Measurements from ENCODE around the gene MXRA7. TPM values are rescaled to one million over a fixed set of nuclear protein-coding genes. Genes with fewer than 3 reads are reported as not detected.
A peak's percentile ranks its signal among the peaks of the same experiment; 100 is the strongest.

The MXRA7 gene
- total RNA-seq, 1 experiment from 2014 or later: 77.9 TPM

- DNase-seq (ENCODE audit: low read depth, low spot score): no peak
- Histone ChIP-seq H3K27me3 (ENCODE audit: control insufficient read depth, insufficient read depth, low read length) (no peaks in the 10 kb centered on the region), H3K4me1 (ENCODE audit: control insufficient read depth, insufficient read depth, low read length) (peaks cover 26% of the 10 kb centered on the region), H3K27ac (ENCODE audit: low read length) (no peak overlapping the region), H3K9me3 (ENCODE audit: control insufficient read depth, insufficient read depth, low read depth, low read length) (no peaks in the 10 kb centered on the region), H3K36me3 (ENCODE audit: control insufficient read depth, insufficient read depth, low read length) (no peaks in the 10 kb centered on the region), H3K4me3 (ENCODE audit: low read depth in 2 of 2, low read length in 2 of 2) (no peak overlapping the region)
- ChIA-PET CTCF (no interaction called here), POLR2A (interaction anchor here (0.5 kb wide), 1 partner anchor 203 kb away, joined by 7 read pairs; no protein-coding TSS in a partner anchor)
- in situ Hi-C loops (cut with HindIII; ENCODE audit: low pct_unique_long_range_greater_than_20kb, low sequenced_read_pairs) (no loop called here), intact Hi-C loops (cut with micrococcal nuclease; ENCODE audit: unreplicated experiment) (no loop called here)
- no peak for TF ChIP-seq SIN3A (IDR thresholded peaks at IDR 0.05; ENCODE audit: borderline replicate concordance, insufficient read depth, low read depth, low read length)
- TF ChIP-seq CTCF (IDR thresholded peaks at IDR 0.05): no peak
- 0 out of 2 replicates have a peak, but pooled peaks have one; percentile 12 for ATAC-seq
- no TSS peak for BruUV-seq (replicated peaks)
Observed at GRCh38 chr17:76701471-76701967, 9.2 kb downstream of the MXRA7 start.

- TF ChIP-seq SIN3A (IDR thresholded peaks at IDR 0.05; ENCODE audit: borderline replicate concordance, insufficient read depth, low read depth, low read length): no peak
- no peak for TF ChIP-seq REST (IDR thresholded peaks at IDR 0.05; ENCODE audit: insufficient read depth in 1 of 2, low read depth in 2 of 2, low read length in 1 of 2)
- TF ChIP-seq TCF7L2 (IDR thresholded peaks at IDR 0.05; ENCODE audit: low read depth, low read length): no peak
- no peak for TF ChIP-seq POLR2AphosphoS5 (IDR thresholded peaks at IDR 0.05; ENCODE audit: low read depth, low read length)
- TF ChIP-seq CTCF (IDR thresholded peaks at IDR 0.05): no peak
- no peaks in the 10 kb centered on the region for H3K27me3 ChIP-seq (ENCODE audit: control insufficient read depth, insufficient read depth, low read length)
- H3K9me3 ChIP-seq (ENCODE audit: control insufficient read depth, insufficient read depth, low read depth, low read length): no peaks in the 10 kb centered on the region
- no TSS peak for BruUV-seq (replicated peaks)
- intact Hi-C loops (cut with micrococcal nuclease; ENCODE audit: unreplicated experiment): no loop called here
- POLR2A ChIA-PET: no interaction called here
- H3K36me3 ChIP-seq (ENCODE audit: control insufficient read depth, insufficient read depth, low read length): no peaks in the 10 kb centered on the region
- DNase-seq (ENCODE audit: low read depth, low spot score) (no peak), ATAC-seq (peak; percentile 17; the same call in 1 of the 2 replicates)
- H3K4me1 ChIP-seq (ENCODE audit: control insufficient read depth, insufficient read depth, low read length): peaks cover 26% of the 10 kb centered on the region
- CTCF ChIA-PET: no interaction called here
- no peak overlapping the region for H3K27ac ChIP-seq (ENCODE audit: low read length)
- in situ Hi-C loops (cut with HindIII; ENCODE audit: low pct_unique_long_range_greater_than_20kb, low sequenced_read_pairs): no loop called here
- no peak overlapping the region for H3K4me3 ChIP-seq (ENCODE audit: low read depth in 2 of 2, low read length in 2 of 2)
Observed at GRCh38 chr17:76700617-76701470, 9.9 kb downstream of the MXRA7 start.

Data from Panc1 (cell line).